A673 (cell line): ENCODE data around the gene FTO. TPM values are rescaled to one million over a fixed set of nuclear protein-coding genes. Genes with fewer than 3 reads are reported as not detected.

Experiments
- BruUV-seq: library from RNA; stranded (reverse); fragments of 400-500 nt; replicated peaks from 2 replicates; lab custom pipeline; 2021; lab: Mats Ljungman, UMichigan
- CTCF ChIA-PET: fragments of 300-600 bp; sonication (Branson Sonifier 250); formaldehyde crosslinking; loops from one replicate; lab custom pipeline; 2022; ENCODE audit warnings: antibody characterized with exemption; lab: Charles Lee
- POLR2A ChIA-PET: fragments of 300-600 bp; sonication (Branson Sonifier 250); formaldehyde crosslinking; loops from one replicate; lab custom pipeline; 2022; ENCODE audit warnings: antibody characterized with exemption; ENCODE audit not compliant: low non-redundant PET; lab: Charles Lee
- DNase-seq: peaks from one replicate; pipeline ENCODE4 v3.0.0-alpha.2; 2015; ENCODE audit warnings: low spot score
- H3K27ac ChIP-seq: fragments of 200-600 bp; sonication (generic); 2 replicates; pipeline ENCODE4 v1.5.1; 2016; ENCODE audit warnings: mixed run types, low read depth, mild to moderate bottlenecking, mixed read lengths, antibody characterized with exemption, low read length; ENCODE audit not compliant: poor library complexity, severe bottlenecking
- H3K27me3 ChIP-seq: fragments of 200-600 bp; sonication (generic); replicated peaks from 2 replicates; pipeline ENCODE4 v1.6.1; 2017; ENCODE audit warnings: mixed run types, low read depth, mild to moderate bottlenecking, mixed read lengths, antibody characterized with exemption, low read length; ENCODE audit not compliant: insufficient read depth, poor library complexity
- H3K36me3 ChIP-seq: fragments of 200-600 bp; sonication (generic); 2 replicates; pipeline ENCODE4 v1.6.1; 2016; ENCODE audit warnings: mixed run types, mild to moderate bottlenecking, mixed read lengths, antibody characterized with exemption, low read length; ENCODE audit not compliant: insufficient read depth, poor library complexity, severe bottlenecking
- H3K4me1 ChIP-seq: fragments of 200-600 bp; sonication (generic); 2 replicates; pipeline ENCODE4 v1.6.1; 2017; ENCODE audit warnings: mixed run types, mild to moderate bottlenecking, mixed read lengths, antibody characterized with exemption, low read length; ENCODE audit not compliant: insufficient read depth, poor library complexity, severe bottlenecking
- H3K4me3 ChIP-seq: fragments of 200-600 bp; sonication (generic); 2 replicates; pipeline ENCODE4 v1.5.1; 2016; ENCODE audit warnings: low read depth, mixed run types, mild to moderate bottlenecking, mixed read lengths, low read length; ENCODE audit not compliant: poor library complexity, severe bottlenecking
- H3K9me3 ChIP-seq: fragments of 200-600 bp; sonication (generic); 2 replicates; pipeline ENCODE4 v1.6.1; 2016; ENCODE audit warnings: mixed run types, low read depth, mild to moderate bottlenecking, mixed read lengths, antibody characterized with exemption, low read length; ENCODE audit not compliant: poor library complexity, severe bottlenecking
- EZH2 ChIP-seq: fragments of 200-600 bp; sonication (generic); IDR thresholded peaks from 2 replicates; pipeline ENCODE4 v1.6.1; 2017; ENCODE audit warnings: borderline replicate concordance, low read depth, mild to moderate bottlenecking, mixed read lengths, antibody characterized with exemption, low read length; ENCODE audit not compliant: poor library complexity, severe bottlenecking
- intact Hi-C: fragments of 100-400 bp; cut with micrococcal nuclease; formaldehyde crosslinking; loops from one replicate; pipeline ENCODE4 v1.10.0; 2022; ENCODE audit not compliant: unreplicated experiment
- total RNA-seq: library from RNA; stranded (reverse); gene quantifications from 2 replicates; pipeline ENCODE4 v1.2.3, GENCODE V29; 2021
- TF ChIP-seq, protein P1 (sequence below): fragments of 300-800, 200-600 bp; sonication (generic); conservative IDR thresholded peaks from 2 replicates; pipeline ENCODE4 v1.5.1; 2017; ENCODE audit warnings: low read depth, mild to moderate bottlenecking, antibody characterized with exemption, low read length, moderate library complexity, mixed read lengths

The FTO gene
- total RNA-seq, 1 experiment from 2014 or later = 73.4 TPM

DNA sequence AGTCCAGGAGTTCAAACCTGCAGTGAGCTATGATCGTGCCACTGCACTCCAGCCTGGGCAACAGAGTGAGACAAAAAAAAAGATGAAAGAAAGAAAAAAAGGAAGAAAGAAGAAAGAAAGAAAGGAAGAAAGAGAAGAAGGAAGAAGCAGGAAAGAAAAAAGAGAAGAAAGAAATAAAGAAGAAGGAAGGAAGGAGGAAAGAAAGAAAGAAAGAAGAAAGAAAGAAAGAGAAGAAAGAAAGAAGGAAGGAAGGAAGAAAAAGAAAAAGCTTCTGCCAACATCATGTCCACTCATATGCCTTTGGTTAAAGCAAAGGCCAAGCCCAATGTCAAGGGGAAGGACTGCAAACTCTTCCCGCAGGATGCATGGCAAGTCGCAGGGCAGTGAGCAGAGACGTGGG, 439.5 kb downstream of the FTO start:
- POLR2A ChIA-PET = no interaction called here
- H3K27ac ChIP-seq = no peak overlapping the region
- BruUV-seq = no TSS peak

DNA sequence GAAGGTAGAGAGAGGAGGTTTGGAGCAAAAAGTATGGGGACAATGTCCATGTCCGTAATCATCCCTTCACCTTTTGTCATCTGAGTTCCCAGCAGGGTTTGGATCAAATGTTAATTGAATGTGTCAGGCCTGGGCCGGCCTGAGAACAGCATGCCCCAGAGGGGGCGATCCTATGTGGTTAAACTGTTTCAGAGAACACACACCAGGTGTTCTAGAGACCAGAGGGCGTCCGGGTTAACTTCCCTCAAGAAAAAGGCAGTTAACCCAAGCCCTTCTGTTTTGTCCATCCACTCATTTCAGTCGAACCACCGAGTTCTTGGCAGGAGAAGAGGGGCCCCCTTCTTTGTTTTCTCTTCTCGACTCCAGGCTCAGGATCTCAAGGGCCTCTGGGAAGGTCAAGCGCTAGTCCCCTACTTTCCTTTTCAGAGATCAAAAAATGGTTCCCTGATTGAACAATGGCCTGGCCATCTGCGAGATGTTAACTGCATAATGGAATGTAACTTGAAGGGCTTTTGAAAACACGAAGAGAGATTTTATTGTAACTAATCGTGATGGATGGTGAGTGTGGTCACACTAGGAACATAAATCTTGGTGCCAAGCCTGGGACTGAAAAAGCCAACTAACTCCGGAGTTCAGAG, 440.1 kb downstream of the FTO start:
- no peak overlapping the region for H3K4me3 ChIP-seq
- no peaks in the 10 kb centered on the region for H3K27me3 ChIP-seq
- CTCF ChIA-PET = no interaction called here
- no TSS peak for BruUV-seq
- H3K27ac ChIP-seq = no peak overlapping the region
- no peak for TF ChIP-seq EZH2
- TF ChIP-seq, protein P1, sequence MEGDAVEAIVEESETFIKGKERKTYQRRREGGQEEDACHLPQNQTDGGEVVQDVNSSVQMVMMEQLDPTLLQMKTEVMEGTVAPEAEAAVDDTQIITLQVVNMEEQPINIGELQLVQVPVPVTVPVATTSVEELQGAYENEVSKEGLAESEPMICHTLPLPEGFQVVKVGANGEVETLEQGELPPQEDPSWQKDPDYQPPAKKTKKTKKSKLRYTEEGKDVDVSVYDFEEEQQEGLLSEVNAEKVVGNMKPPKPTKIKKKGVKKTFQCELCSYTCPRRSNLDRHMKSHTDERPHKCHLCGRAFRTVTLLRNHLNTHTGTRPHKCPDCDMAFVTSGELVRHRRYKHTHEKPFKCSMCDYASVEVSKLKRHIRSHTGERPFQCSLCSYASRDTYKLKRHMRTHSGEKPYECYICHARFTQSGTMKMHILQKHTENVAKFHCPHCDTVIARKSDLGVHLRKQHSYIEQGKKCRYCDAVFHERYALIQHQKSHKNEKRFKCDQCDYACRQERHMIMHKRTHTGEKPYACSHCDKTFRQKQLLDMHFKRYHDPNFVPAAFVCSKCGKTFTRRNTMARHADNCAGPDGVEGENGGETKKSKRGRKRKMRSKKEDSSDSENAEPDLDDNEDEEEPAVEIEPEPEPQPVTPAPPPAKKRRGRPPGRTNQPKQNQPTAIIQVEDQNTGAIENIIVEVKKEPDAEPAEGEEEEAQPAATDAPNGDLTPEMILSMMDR = no peak
- H3K36me3 ChIP-seq = no peaks in the 10 kb centered on the region
- no peak for DNase-seq
- intact Hi-C loops = no loop called here
- no peaks in the 10 kb centered on the region for H3K9me3 ChIP-seq
- no peaks in the 10 kb centered on the region for H3K4me1 ChIP-seq
- POLR2A ChIA-PET = no interaction called here

More for the DNA sequence above, 439.5 kb downstream of the FTO start:
- no peaks in the 10 kb centered on the region for H3K27me3 ChIP-seq
- H3K4me1 ChIP-seq = no peaks in the 10 kb centered on the region
- no peaks in the 10 kb centered on the region for H3K36me3 ChIP-seq
- H3K4me3 ChIP-seq = no peak overlapping the region
- intact Hi-C loops = no loop called here
- DNase-seq = no peak
- TF ChIP-seq, protein P1 = no peak
- TF ChIP-seq EZH2 = no peak
- H3K9me3 ChIP-seq = no peaks in the 10 kb centered on the region
- CTCF ChIA-PET = no interaction called here

DNA sequence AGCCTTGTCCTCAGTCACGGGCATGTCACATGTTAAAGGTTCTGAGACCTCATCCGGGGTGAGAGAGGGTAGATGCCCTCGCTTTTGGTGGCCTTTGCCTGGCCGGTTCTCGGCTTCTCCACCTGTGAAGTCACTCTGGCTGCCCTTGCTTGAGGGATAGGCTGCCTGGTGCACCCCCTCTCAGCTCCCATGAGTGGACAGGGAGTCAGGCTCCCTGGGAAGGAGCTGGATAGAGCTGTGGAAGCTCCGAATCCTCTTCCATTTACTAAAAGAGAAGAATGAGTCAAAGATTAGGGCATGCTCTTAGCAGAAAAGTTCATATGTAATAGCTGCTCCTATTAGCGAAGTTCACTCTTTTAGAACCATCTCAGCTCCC, 440.6 kb downstream of the FTO start:
- Histone ChIP-seq H3K27ac (no peak overlapping the region), H3K4me3 (no peak overlapping the region), H3K9me3 (no peaks in the 10 kb centered on the region), H3K36me3 (no peaks in the 10 kb centered on the region), H3K27me3 (no peaks in the 10 kb centered on the region), H3K4me1 (no peaks in the 10 kb centered on the region)
- no peak for DNase-seq
- CTCF ChIA-PET = no interaction called here
- POLR2A ChIA-PET = no interaction called here
- intact Hi-C loops = no loop called here
- TF ChIP-seq, protein P1 = no peak
- no peak for TF ChIP-seq EZH2
- no TSS peak for BruUV-seq
